GM23338 (cell line): ENCODE data around the gene PRDM5. TPM values are rescaled to one million over a fixed set of nuclear protein-coding genes. Genes with fewer than 3 reads are reported as not detected.

Experiments used
- ATAC-seq: fragments of 200-7000 bp; cut with Tn5 transposase; 3 replicates; pipeline ENCODE4 v1.9.1; 2020
- DNase-seq: peaks from one replicate; pipeline ENCODE4 v3.0.0-alpha.2; 2015; ENCODE audit warnings: low spot score
- H2AFZ ChIP-seq: fragments of 200-600 bp; sonication (generic); 2 replicates; pipeline ENCODE4 v1.8.0; 2016; ENCODE audit warnings: antibody characterized with exemption, mild to moderate bottlenecking, moderate library complexity
- H3F3A ChIP-seq: fragments of 200-600 bp; sonication (generic); replicated peaks from 2 replicates; pipeline ENCODE4 v1.8.0; 2017; ENCODE audit warnings: antibody characterized with exemption, mixed run types, low read depth
- H3K27ac ChIP-seq: fragments of 200-600 bp; sonication (generic); 2 replicates; pipeline ENCODE4 v1.6.1; 2016; ENCODE audit warnings: low read depth
- H3K27me3 ChIP-seq: fragments of 200-600 bp; sonication (generic); 2 replicates; pipeline ENCODE4 v1.8.0; 2016; ENCODE audit warnings: mild to moderate bottlenecking, mixed run types, moderate library complexity; ENCODE audit not compliant: insufficient read depth
- H3K36me3 ChIP-seq: fragments of 200-600 bp; sonication (generic); 2 replicates; pipeline ENCODE4 v1.8.0; 2016; ENCODE audit warnings: mild to moderate bottlenecking; ENCODE audit not compliant: insufficient read depth
- H3K4me1 ChIP-seq: fragments of 200-600 bp; sonication (generic); 2 replicates; pipeline ENCODE4 v1.8.0; 2016; ENCODE audit warnings: mild to moderate bottlenecking, moderate library complexity; ENCODE audit not compliant: insufficient read depth
- H3K4me2 ChIP-seq: fragments of 200-600 bp; sonication (generic); 2 replicates; pipeline ENCODE4 v1.7.1; 2017; ENCODE audit warnings: mixed run types
- H3K4me3 ChIP-seq: fragments of 200-600 bp; sonication (generic); 2 replicates; pipeline ENCODE4 v1.6.1; 2016; ENCODE audit warnings: mixed run types
- H3K79me2 ChIP-seq: fragments of 200-600 bp; sonication (generic); replicated peaks from 2 replicates; pipeline ENCODE4 v1.8.0; 2017; ENCODE audit warnings: mild to moderate bottlenecking; ENCODE audit not compliant: insufficient read depth
- H3K9me2 ChIP-seq: fragments of 200-600 bp; sonication (generic); 2 replicates; pipeline ENCODE4 v1.8.0; 2017; ENCODE audit not compliant: insufficient read depth
- H4K20me1 ChIP-seq: fragments of 200-600 bp; sonication (generic); replicated peaks from 2 replicates; pipeline ENCODE4 v1.8.0; 2017; ENCODE audit warnings: mild to moderate bottlenecking; ENCODE audit not compliant: insufficient read depth
- H3K27ac Mint-ChIP-seq: 2 replicates; pipeline ENCODE4 v1.8.0; 2020; ENCODE audit warnings: inconsistent platforms, mild to moderate bottlenecking, moderate library complexity, mixed read lengths
- H3K27me3 Mint-ChIP-seq: 3 replicates; pipeline ENCODE4 v1.8.0; 2022; ENCODE audit warnings: low read depth, mild to moderate bottlenecking, moderate library complexity, mixed read lengths, inconsistent platforms; ENCODE audit not compliant: insufficient read depth, poor library complexity
- H3K36me3 Mint-ChIP-seq: 3 replicates; pipeline ENCODE4 v1.8.0; 2021; ENCODE audit warnings: low read depth, mild to moderate bottlenecking, inconsistent platforms, moderate library complexity, mixed read lengths
- H3K4me1 Mint-ChIP-seq: 3 replicates; pipeline ENCODE4 v1.8.0; 2020; ENCODE audit warnings: mild to moderate bottlenecking, inconsistent platforms, mixed read lengths
- H3K4me3 Mint-ChIP-seq: 3 replicates; pipeline ENCODE4 v1.8.0; 2021; ENCODE audit warnings: moderate library complexity, mild to moderate bottlenecking, inconsistent platforms, mixed read lengths
- H3K9me3 Mint-ChIP-seq: 3 replicates; pipeline ENCODE4 v1.8.0; 2020; ENCODE audit warnings: moderate library complexity, mild to moderate bottlenecking, inconsistent platforms, mixed read lengths
- ETS1 ChIP-seq: IDR thresholded peaks from 2 replicates; pipeline ENCODE4 v1.6.1; 2016; ENCODE audit warnings: antibody characterized with exemption
- EZH2 ChIP-seq: fragments of 200-600 bp; sonication (generic); IDR thresholded peaks from one replicate; pipeline ENCODE4 v1.8.0; 2017; ENCODE audit warnings: antibody characterized with exemption, mild to moderate bottlenecking, low read depth; ENCODE audit not compliant: unreplicated experiment
- EZH2phosphoT487 ChIP-seq: fragments of 200-600 bp; sonication (generic); IDR thresholded peaks from one replicate; pipeline ENCODE4 v1.8.1; 2018; ENCODE audit warnings: antibody characterized with exemption; ENCODE audit not compliant: unreplicated experiment
- JUNB ChIP-seq: IDR thresholded peaks from one replicate; pipeline ENCODE4 v1.6.1; 2016; ENCODE audit warnings: antibody characterized with exemption; ENCODE audit not compliant: unreplicated experiment
- NANOG ChIP-seq: IDR thresholded peaks from 2 replicates; pipeline ENCODE4 v1.6.1; 2016; ENCODE audit warnings: antibody characterized with exemption, borderline replicate concordance
- STAT1 ChIP-seq: IDR thresholded peaks from one replicate; pipeline ENCODE4 v1.6.1; 2016; ENCODE audit warnings: antibody characterized with exemption; ENCODE audit not compliant: unreplicated experiment
- polyA plus RNA-seq: library from polyadenylated mRNA; unstranded; fragments of >200 nt; fragmentation: Nextera tagmentation; extraction: Ambion mirVana; gene quantifications from 2 replicates; pipeline ENCODE4 v1.2.1, GENCODE V29; 2016
- total RNA-seq: library from RNA; depleted of rRNA; stranded (reverse); fragments of >200 nt; shearing (Covaris generic); gene quantifications from 2 replicates; pipeline ENCODE4 v1.2.3, GENCODE V29; 2014
- TF ChIP-seq, protein P1 (sequence below): fragments of 250-450 bp; sonication (Bioruptor Pico); IDR thresholded peaks from 2 replicates; pipeline ENCODE4 v1.5.0; 2020; ENCODE audit warnings: mild to moderate bottlenecking, moderate library complexity

PRDM5 gene
- total and polyA plus RNA-seq, 2 experiments from 2014 or later, result 11.2 to 40.4 TPM

DNA sequence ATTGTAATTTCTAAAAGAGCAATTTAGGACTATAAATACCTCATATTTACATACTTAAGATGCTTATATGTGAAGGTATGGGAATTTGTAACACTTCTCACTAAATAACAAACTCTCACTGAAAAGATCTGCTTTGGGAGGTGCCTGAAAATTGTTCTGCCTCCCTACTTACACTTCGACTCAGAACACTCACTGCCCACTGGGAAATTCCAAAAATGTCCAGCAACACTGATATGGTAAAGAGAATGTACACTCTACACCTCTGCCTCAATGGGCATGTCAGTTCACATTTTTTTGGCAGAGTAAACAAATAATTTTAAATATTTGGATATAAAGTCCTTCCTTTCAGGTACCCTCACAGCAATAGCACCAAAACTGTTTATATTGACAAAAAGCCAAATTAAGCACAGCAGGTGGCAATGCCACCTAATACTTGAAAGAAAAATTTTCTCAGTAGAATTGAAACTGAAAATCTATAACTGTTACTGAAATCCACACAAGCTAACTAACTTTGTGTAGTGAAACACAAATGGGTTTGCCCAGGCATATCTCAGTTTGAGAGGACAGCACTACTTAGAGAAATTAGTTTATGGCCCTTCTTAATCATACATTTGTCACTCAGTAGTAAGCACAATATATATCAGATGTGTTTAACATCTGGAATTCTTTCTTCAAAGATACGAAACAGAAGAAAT is 67.1 kb downstream of the PRDM5 start:
- H3K27ac Mint-ChIP-seq, result no peak overlapping the region
- H3K4me3 Mint-ChIP-seq, result no peak overlapping the region
- Histone ChIP-seq H3K27ac (no peak overlapping the region), H4K20me1 (no peaks in the 10 kb centered on the region), H3K9me2 (no peaks in the 10 kb centered on the region), H2AFZ (no peak overlapping the region), H3F3A (no peaks in the 10 kb centered on the region), H3K4me1 (no peaks in the 10 kb centered on the region), H3K79me2 (peaks cover 12% of the 10 kb centered on the region; the same call in 1 of the 2 replicates), H3K27me3 (no peaks in the 10 kb centered on the region), H3K4me3 (no peak overlapping the region), H3K4me2 (no peak overlapping the region), H3K36me3 (no peaks in the 10 kb centered on the region)
- no peaks in the 10 kb centered on the region; the same call in 2 of the 3 replicates for H3K36me3 Mint-ChIP-seq
- DNase-seq (no peak), ATAC-seq (no peak)
- peaks cover 5% of the 10 kb centered on the region; the same call in 1 of the 3 replicates for H3K4me1 Mint-ChIP-seq
- TF ChIP-seq NANOG, result no peak
- H3K27me3 Mint-ChIP-seq, result no peaks in the 10 kb centered on the region
- H3K9me3 Mint-ChIP-seq, result no peaks in the 10 kb centered on the region

DNA sequence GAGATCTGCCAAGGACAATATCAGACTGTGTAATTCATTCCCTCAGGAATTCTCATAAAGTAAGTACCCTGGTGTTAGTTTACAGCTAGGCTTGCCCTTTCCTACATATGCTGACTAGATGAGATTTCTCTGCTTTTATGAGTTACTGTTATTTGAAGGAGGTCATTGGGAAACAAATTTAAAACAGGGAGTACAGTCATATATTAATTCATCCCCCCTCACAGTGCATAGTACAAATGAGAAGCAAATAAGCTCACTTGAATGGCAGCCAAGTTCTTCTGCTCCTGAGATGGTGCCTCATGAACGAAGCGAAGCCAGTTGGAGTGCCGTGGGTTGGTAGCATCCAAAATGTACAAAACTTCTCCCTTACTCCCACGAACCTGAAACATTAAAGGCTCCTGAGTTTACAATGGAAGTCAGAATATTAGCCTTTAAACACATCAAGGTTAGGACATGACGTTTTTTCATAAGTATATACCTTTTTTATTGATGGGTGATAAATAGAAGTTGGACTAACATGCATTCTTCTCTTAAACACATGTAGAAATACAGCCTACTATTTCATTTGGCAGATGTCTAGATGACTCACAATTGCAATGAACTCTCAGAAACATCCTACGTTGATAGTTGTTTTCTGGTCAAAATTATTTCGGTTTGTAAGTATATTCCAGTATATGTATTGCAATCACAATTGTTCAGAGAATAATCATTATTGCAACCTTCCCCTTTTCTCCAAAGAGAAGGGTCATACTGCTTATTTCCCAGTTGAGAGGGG is 69.2 kb downstream of the PRDM5 start:
- no peak for DNase-seq
- Mint-ChIP-seq H3K27me3 (no peaks in the 10 kb centered on the region), H3K27ac (no peak overlapping the region), H3K36me3 (no peaks in the 10 kb centered on the region; the same call in 2 of the 3 replicates), H3K9me3 (no peaks in the 10 kb centered on the region), H3K4me3 (no peak overlapping the region), H3K4me1 (peaks cover 3% of the 10 kb centered on the region; the same call in 1 of the 3 replicates)
- Histone ChIP-seq H3K79me2 (peaks cover 6% of the 10 kb centered on the region; the same call in 1 of the 2 replicates), H3K27ac (no peak overlapping the region), H2AFZ (no peak overlapping the region), H3F3A (no peaks in the 10 kb centered on the region), H3K4me3 (no peak overlapping the region), H3K4me1 (no peaks in the 10 kb centered on the region), H3K9me2 (no peaks in the 10 kb centered on the region), H3K4me2 (no peak overlapping the region), H3K36me3 (no peaks in the 10 kb centered on the region), H3K27me3 (no peaks in the 10 kb centered on the region), H4K20me1 (no peaks in the 10 kb centered on the region)
- ATAC-seq, result no peak
- no peak for TF ChIP-seq STAT1
- no peak for TF ChIP-seq EZH2phosphoT487

- DNase-seq (no peak), ATAC-seq (no peak)
- TF ChIP-seq, protein P1, sequence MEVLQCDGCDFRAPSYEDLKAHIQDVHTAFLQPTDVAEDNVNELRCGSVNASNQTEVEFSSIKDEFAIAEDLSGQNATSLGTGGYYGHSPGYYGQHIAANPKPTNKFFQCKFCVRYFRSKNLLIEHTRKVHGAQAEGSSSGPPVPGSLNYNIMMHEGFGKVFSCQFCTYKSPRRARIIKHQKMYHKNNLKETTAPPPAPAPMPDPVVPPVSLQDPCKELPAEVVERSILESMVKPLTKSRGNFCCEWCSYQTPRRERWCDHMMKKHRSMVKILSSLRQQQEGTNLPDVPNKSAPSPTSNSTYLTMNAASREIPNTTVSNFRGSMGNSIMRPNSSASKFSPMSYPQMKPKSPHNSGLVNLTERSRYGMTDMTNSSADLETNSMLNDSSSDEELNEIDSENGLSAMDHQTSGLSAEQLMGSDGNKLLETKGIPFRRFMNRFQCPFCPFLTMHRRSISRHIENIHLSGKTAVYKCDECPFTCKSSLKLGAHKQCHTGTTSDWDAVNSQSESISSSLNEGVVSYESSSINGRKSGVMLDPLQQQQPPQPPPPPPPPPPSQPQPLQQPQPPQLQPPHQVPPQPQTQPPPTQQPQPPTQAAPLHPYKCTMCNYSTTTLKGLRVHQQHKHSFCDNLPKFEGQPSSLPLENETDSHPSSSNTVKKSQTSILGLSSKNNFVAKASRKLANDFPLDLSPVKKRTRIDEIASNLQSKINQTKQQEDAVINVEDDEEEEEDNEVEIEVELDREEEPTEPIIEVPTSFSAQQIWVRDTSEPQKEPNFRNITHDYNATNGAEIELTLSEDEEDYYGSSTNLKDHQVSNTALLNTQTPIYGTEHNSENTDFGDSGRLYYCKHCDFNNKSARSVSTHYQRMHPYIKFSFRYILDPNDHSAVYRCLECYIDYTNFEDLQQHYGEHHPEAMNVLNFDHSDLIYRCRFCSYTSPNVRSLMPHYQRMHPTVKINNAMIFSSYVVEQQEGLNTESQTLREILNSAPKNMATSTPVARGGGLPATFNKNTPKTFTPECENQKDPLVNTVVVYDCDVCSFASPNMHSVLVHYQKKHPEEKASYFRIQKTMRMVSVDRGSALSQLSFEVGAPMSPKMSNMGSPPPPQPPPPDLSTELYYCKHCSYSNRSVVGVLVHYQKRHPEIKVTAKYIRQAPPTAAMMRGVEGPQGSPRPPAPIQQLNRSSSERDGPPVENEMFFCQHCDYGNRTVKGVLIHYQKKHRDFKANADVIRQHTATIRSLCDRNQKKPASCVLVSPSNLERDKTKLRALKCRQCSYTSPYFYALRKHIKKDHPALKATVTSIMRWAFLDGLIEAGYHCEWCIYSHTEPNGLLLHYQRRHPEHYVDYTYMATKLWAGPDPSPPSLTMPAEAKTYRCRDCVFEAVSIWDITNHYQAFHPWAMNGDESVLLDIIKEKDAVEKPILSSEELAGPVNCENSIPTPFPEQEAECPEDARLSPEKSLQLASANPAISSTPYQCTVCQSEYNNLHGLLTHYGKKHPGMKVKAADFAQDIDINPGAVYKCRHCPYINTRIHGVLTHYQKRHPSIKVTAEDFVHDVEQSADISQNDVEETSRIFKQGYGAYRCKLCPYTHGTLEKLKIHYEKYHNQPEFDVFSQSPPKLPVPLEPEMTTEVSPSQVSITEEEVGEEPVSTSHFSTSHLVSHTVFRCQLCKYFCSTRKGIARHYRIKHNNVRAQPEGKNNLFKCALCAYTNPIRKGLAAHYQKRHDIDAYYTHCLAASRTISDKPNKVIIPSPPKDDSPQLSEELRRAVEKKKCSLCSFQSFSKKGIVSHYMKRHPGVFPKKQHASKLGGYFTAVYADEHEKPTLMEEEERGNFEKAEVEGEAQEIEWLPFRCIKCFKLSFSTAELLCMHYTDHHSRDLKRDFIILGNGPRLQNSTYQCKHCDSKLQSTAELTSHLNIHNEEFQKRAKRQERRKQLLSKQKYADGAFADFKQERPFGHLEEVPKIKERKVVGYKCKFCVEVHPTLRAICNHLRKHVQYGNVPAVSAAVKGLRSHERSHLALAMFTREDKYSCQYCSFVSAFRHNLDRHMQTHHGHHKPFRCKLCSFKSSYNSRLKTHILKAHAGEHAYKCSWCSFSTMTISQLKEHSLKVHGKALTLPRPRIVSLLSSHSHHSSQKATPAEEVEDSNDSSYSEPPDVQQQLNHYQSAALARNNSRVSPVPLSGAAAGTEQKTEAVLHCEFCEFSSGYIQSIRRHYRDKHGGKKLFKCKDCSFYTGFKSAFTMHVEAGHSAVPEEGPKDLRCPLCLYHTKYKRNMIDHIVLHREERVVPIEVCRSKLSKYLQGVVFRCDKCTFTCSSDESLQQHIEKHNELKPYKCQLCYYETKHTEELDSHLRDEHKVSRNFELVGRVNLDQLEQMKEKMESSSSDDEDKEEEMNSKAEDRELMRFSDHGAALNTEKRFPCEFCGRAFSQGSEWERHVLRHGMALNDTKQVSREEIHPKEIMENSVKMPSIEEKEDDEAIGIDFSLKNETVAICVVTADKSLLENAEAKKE (CRISPR knock-in tag), result no peak
- TF ChIP-seq JUNB (no peak), ETS1 (no peak), EZH2 (no peak), EZH2phosphoT487 (no peak)
- H3K4me1 Mint-ChIP-seq, result no peaks in the 10 kb centered on the region
- Histone ChIP-seq H2AFZ (no peak overlapping the region), H3K27ac (no peak overlapping the region), H3K79me2 (peaks cover 6% of the 10 kb centered on the region; the same call in 1 of the 2 replicates), H3K9me2 (no peaks in the 10 kb centered on the region), H3K4me1 (no peaks in the 10 kb centered on the region), H3K4me2 (no peak overlapping the region), H3K4me3 (no peak overlapping the region), H4K20me1 (no peaks in the 10 kb centered on the region), H3K36me3 (no peaks in the 10 kb centered on the region), H3K27me3 (no peaks in the 10 kb centered on the region), H3F3A (no peaks in the 10 kb centered on the region)
- no peak overlapping the region for H3K27ac Mint-ChIP-seq
- H3K4me3 Mint-ChIP-seq, result no peak overlapping the region
- no peaks in the 10 kb centered on the region for H3K27me3 Mint-ChIP-seq
- no peaks in the 10 kb centered on the region for H3K9me3 Mint-ChIP-seq
- H3K36me3 Mint-ChIP-seq, result no peaks in the 10 kb centered on the region; the same call in 2 of the 3 replicates
Observed at GRCh38 chr4:120850018-120850599, 72.4 kb downstream of the PRDM5 start.
